GM11168 (cell line): ENCODE measurements around the gene NHERF1.

Source experiments
- in situ Hi-C: fragments of 300-500 bp; cut with MboI; formaldehyde crosslinking; loops from one replicate; pipeline ENCODE4 v1.12.0; 2022; ENCODE audit warnings: low sequenced_read_pairs; ENCODE audit not compliant: unreplicated experiment

NHERF1 gene

GRCh38 chr17:74746922-74747321, 1.5 kb upstream of the NHERF1 start:
- in situ Hi-C loops, result no loop called here

DNA sequence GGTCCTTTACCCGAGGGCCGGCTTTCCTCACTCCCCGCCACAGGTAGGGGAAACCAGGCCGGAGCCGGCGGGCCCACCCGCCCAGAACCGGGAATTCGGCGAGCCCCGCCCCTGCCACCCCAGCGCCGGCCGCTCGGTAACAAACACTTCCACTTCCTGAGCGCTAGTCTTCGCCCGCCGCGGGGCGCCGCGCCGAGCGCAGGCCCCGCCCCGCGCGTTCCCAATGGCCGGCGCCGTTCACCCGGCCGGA, 224 bp upstream of the NHERF1 start:
- in situ Hi-C loops, result no loop called here

DNA sequence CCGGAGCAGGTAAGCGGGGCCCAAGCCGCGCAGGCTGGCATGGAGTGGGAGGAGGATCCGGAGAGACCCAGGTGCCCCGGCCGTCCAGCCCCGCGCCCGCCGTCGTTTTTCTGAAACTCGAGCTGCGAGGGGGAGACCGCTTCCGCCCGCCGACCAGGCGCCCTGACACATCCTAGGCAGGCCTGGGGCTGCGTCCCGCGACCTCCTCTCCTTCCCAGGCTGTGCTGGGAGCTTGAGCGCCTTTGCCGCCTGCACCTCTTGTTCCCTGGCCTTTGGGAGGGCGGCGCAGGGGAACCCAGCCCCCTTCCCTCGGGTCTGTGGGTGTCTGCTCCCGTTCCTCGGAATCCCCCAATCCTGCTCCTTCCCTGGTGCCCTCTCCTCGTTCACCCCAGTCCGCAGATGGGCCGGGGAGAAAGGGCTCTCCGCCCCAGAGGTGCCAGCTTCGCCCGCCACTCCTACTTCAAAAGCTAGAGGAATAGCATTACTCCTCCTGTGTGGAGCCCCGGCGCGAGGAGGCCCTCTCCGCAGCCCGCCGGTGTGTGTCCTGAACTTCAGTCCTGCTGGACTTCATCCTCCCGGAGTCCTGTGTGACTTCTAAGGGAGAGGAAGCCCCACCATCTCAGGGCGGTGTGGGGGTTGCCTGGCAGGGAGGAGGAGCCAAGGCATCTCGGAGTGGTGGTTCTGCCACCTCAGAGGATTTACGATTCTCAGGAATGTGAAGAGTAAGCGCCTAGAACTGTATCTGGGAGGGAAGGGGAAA, 1.0 kb downstream of the NHERF1 start:
- in situ Hi-C loops, result no loop called here

- in situ Hi-C loops, result no loop called here
Measured at GRCh38 chr17:74750039-74750326, 1.6 kb downstream of the NHERF1 start.

GRCh38 chr17:74750327-74751069, 2.1 kb downstream of the NHERF1 start:
- in situ Hi-C loops, result no loop called here

DNA sequence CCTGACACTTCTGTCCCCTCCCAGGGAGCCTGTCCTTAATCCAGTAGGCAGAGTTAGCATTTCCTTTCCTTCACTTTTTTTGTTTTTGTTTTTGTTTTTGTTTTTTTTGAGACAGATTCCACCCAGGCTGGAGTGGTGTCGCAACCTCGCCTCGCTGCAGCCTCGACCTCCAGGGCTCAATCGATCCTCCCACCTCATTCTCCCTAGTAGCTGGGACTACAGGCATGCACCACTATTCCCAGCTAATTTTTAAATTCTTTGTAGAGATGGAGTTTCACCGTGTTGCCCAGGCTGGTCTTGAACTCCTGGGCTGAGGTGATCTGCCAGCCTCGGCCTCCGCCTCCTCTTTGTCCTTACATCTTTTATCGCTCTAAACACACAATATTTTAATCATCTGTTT, 4.0 kb downstream of the NHERF1 start:
- in situ Hi-C loops, result no loop called here

DNA sequence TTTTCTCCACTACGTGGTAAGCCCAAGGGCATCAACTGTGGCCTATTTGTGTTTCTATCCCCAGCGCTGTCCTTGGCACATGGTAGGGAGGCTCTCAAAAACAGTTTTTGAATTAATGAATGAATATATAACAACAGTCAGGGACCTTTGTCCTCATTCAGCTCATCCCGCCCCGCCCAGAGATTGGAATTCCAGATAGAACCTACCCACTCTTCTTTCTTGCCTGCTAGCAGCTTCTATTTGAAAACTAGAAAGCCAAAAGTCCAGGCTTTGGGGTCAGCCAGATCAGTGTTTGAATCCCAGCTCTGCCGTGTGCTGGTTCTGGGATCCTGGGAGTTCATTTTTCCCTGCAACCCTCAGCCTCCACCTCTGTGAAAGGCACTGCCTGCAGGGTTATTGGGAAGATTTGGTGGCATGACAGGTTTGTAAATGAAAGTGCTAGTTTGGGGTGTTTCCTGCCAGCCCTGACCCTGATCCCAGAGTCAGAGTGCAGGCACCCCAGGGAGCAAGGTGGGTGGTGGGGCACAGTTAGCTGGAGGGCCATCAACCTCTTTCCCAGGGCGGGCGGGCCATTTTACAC, 4.5 kb downstream of the NHERF1 start:
- in situ Hi-C loops, result no loop called here

DNA sequence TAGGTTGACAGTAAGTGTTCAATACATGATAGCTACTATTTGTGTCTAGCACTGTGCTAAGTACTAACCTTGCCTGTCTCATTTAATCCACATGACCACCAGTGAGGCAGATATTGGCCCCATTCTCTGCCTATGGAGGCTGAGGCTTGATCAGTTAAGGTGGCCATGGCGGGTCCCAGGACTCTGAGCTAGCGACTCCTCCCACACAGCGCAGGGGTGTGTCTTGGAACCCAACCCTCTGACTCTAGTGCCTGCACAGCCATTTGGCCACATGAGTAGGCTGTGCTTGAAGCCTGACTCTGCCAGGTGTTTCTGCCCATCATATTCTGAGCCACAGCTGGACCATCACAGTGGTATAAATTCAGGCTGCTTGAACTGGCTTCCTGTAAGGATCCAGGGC, 6.4 kb downstream of the NHERF1 start:
- in situ Hi-C loops, result no loop called here

DNA sequence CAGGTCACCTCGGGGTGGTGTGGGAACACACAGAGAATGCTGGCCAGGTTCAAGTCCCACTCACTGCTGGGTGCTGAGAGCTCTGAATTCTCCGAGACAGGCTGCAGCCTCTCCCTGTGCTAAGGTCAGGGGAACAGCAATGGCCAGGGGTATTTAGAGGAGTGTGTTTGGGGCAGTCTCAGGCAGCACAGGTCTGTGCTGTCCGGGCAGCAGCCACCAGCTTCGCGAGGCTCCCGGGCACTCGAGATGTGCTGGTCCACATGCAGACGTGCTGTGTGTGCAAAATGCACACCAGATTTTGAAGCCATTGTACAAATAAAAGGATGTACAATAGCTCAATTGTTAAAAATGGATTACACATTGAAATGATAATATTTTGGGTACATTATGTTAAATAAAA, 7.1 kb downstream of the NHERF1 start:
- in situ Hi-C loops, result no loop called here

DNA sequence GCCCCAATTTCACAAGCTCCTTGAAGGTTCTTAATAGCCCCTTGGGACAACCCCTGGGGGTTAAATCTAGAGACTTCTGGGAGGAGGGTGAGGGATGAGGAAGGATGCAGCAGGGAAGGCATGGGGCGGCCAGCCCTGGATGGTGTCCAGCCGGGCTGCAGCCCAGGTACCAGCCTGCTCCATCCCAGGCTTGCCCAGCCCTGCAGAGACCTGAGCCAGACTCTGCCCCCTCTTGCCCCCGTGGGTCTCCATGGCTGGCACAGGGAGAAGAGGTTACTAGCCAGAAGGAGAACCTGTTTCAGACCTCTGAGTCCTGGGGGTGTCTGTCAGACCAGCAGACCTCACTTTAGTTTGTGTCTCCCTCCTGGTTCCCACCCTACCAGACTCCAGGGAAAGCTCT, 8.5 kb downstream of the NHERF1 start:
- in situ Hi-C loops, result no loop called here

- in situ Hi-C loops, result no loop called here
Measured at GRCh38 chr17:74757502-74757901, 9.1 kb downstream of the NHERF1 start.

GRCh38 chr17:74757931-74758847, 9.8 kb downstream of the NHERF1 start:
- in situ Hi-C loops, result no loop called here

GRCh38 chr17:74758848-74759168, 10.4 kb downstream of the NHERF1 start:
- in situ Hi-C loops, result no loop called here

DNA sequence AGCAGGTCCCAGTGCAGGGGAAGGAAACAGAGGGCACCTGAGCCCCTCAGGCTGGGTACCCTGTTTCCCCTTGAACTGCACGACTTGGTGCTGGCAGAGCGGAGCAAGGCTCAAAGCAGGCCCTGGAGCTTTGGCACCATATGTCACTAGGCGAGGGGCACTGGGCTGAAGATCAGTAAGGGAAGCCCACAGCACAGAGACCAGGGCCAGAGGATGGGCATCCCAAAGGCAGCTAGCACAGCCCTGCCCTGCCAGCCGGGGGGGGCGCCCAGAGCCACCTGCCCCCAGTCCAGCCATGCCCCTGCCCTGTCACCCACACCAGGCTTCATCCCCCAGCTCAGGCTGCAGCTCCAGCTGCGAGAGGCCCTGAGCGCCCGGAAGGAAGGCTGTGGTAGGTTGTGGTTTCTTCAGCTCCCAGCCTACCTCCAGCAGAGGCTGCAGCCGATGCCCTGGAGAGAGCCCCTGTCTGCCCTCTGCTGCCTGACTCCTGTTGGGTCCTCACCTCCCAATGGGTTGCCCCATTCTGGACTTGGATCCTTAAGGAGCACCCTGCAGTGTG, 10.9 kb downstream of the NHERF1 start:
- in situ Hi-C loops, result no loop called here

GRCh38 chr17:74759941-74760340, 11.5 kb downstream of the NHERF1 start:
- in situ Hi-C loops, result no loop called here

DNA sequence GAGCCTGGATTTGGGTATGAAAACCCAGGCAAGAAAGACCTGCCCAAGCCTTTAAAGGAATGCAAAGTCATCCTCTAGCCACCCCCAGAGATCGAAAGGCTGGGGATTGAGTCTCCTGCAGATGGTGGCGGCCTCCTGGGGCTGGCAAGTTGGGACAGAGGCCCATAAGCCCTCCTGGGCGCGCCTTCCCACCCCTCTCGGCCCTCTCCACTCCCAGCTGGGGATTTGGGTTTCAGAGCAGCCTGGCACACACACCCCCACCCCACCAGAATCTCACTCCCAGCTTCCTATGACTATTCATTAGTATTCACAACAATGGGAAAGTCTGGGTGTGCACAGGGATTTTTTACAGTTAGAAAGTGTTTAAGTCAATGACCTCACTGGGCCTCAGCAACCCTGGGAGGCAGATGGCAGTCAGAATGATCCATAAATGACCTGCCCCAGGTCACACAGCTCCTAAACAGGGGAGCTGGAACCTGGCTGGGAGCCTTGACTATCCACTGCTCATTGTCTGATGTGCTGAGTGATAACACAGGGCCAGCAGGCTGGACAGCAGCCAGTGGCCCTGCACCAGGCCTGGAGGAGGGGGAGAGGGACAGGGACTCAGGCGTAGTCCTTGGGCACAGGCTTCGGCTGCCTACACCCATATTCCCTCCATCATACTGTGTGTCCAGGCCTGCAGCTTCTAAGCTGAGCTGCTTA, 12.1 kb downstream of the NHERF1 start:
- in situ Hi-C loops, result no loop called here

DNA sequence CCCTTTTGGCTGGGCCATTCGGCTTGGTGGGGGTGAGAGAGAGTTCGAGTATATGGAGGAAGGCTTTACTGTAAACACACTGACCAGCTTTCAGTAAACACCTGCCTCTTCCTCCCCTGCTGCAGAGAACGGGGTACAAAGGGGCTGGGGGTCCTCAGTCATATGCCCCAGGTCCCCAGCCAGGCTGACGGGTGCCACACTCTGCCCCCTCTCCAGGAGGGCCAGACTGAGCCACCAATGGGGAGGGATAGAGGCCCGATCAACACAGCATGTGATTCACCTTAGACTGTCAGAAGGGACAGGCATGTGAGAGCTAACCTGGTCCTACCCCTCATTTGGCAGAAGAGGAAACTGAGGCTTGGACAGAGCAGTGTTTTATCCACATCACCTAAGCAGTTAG, 13.0 kb downstream of the NHERF1 start:
- in situ Hi-C loops, result no loop called here

GRCh38 chr17:74761931-74762330, 13.5 kb downstream of the NHERF1 start:
- in situ Hi-C loops, result no loop called here

DNA sequence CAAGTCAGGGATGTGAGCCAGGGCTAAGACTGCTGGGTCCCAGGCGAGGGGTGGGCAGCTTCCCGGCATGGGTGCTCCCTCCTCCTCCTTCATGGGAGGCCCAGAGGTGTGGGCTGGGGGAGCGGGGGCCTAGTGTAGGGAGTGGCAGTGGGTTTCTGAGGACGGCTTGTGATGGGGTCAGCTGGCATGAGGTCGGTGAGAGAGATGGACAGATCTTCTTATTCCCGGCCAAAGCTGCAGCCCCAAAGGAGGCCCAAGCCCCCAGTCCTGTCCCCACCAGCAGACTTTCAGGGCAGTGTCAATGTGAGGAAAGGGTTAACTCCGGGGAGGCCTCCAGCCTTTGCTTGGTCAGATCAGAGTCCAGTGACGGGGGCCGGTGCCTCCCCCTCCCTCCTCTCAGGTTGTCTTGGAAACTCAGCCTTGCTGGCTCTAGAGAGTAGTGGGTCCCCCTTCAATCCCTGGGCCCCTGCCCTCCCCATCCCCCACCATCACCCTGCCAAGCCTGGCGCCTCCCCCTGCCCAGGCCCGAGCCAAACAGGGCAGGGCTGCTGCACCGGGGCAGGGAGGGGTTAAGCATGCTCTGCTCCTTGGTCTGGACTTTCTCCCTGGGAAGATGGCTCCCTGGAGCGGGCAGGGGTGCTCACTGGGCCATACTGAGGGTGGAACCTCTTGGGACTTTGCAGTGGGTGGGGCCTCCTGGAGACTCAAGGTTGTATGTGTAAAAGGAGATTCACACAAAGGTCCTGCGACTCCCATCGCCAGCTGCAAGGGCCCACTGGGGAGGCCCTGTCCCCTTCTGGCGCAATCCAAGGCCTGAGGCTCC, 15.3 kb downstream of the NHERF1 start:
- in situ Hi-C loops, result no loop called here
